Umbilical cord (tissue), 2 donors: Measurements from ENCODE around the gene CALCOCO1. TPM values are rescaled to one million over a fixed set of nuclear protein-coding genes. Genes with fewer than 3 reads are reported as not detected.
"Not testable (repeated sequence)": the region's sequence is repeated elsewhere in the genome, so short reads cannot be mapped to it uniquely, and the experiment has no call there.

Experiments used
- DNase-seq: peaks from one replicate; pipeline ENCODE4 v3.0.0-alpha.2; 2015; ENCODE audit warnings: low spot score
- total RNA-seq: library from RNA; depleted of rRNA; stranded (reverse); fragments of >200 nt; gene quantifications from one replicate; pipeline ENCODE4 v1.2.3, GENCODE V29; 2014; ENCODE audit warnings: low replicate concordance; ENCODE audit not compliant: insufficient read depth

CALCOCO1 gene
- total RNA-seq, 1 donor from 2014 or later, result 93.4 TPM

GRCh38 chr12:53733051-53733806, 6.0 kb upstream of the CALCOCO1 start:
- DNase-seq, result no peak

- no peak for DNase-seq
Measured at GRCh38 chr12:53729644-53730043, 2.4 kb upstream of the CALCOCO1 start.

GRCh38 chr12:53728206-53728605, 954 bp upstream of the CALCOCO1 start:
- no peak for DNase-seq

GRCh38 chr12:53726946-53727309, 324 bp downstream of the CALCOCO1 start:
- no peak for DNase-seq

- no peak for DNase-seq
Measured at GRCh38 chr12:53726341-53726740, 911 bp downstream of the CALCOCO1 start.

- peak; percentile 19 for DNase-seq
Measured at GRCh38 chr12:53725824-53726223, 1.4 kb downstream of the CALCOCO1 start.

- DNase-seq, result no peak
Measured at GRCh38 chr12:53722450-53723041, 4.7 kb downstream of the CALCOCO1 start.

- no peak for DNase-seq
Measured at GRCh38 chr12:53720946-53721345, 6.3 kb downstream of the CALCOCO1 start.

- no peak for DNase-seq
Measured at GRCh38 chr12:53719649-53720048, 7.6 kb downstream of the CALCOCO1 start.

- DNase-seq, result not testable (repeated sequence)
Measured at GRCh38 chr12:53718567-53718966, 8.7 kb downstream of the CALCOCO1 start.

GRCh38 chr12:53717319-53717718, 9.9 kb downstream of the CALCOCO1 start:
- DNase-seq, result no peak

GRCh38 chr12:53714004-53714403, 13.2 kb downstream of the CALCOCO1 start:
- no peak for DNase-seq

- DNase-seq, result no peak
Measured at GRCh38 chr12:53713516-53713915, 13.7 kb downstream of the CALCOCO1 start.

GRCh38 chr12:53712059-53712643, 15.1 kb downstream of the CALCOCO1 start:
- DNase-seq, result no peak

GRCh38 chr12:53710091-53710490, 17.2 kb downstream of the CALCOCO1 start:
- DNase-seq, result no peak

GRCh38 chr12:53709671-53710070, 17.6 kb downstream of the CALCOCO1 start:
- DNase-seq, result no peak

- DNase-seq, result no peak
Measured at GRCh38 chr12:53706080-53706479, 21.2 kb downstream of the CALCOCO1 start.

GRCh38 chr12:53703756-53704155, 23.5 kb downstream of the CALCOCO1 start:
- no peak for DNase-seq

- DNase-seq, result peak; percentile 81
Measured at GRCh38 chr12:53701518-53702264, 25.6 kb downstream of the CALCOCO1 start.

- no peak for DNase-seq
Measured at GRCh38 chr12:53700567-53700966, 26.7 kb downstream of the CALCOCO1 start.

GRCh38 chr12:53699678-53700025, 27.6 kb downstream of the CALCOCO1 start:
- no peak for DNase-seq

- no peak for DNase-seq
Measured at GRCh38 chr12:53698948-53699677, 28.1 kb downstream of the CALCOCO1 start.
